ENCODE data around the gene RERE. TPM values are rescaled to one million over a fixed set of nuclear protein-coding genes. Genes with fewer than 3 reads are reported as not detected.

Gene RERE
- total and polyA plus RNA-seq, 7 donors = 38.8 to 308 (median 99.7) TPM

GRCh38 chr1:8718850-8719361, 98.5 kb downstream of the RERE start:
- Histone ChIP-seq H3K4me3 (no peak overlapping the region), H3K4me1 (peaks cover 13% of the 10 kb centered on the region), H3K27me3 (ENCODE audit: insufficient read depth in 3 of 3, low read length in 2 of 3) (no peaks in the 10 kb centered on the region), H3K9me3 (no peaks in the 10 kb centered on the region), H3K27ac (no peak overlapping the region), H3K36me3 (ENCODE audit: insufficient read depth in 1 of 2, low read depth in 1 of 2) (no peaks in the 10 kb centered on the region)
- DNase-seq = no peak
- peak in 1 of 4 donors; percentile 17 for ATAC-seq
- 29 to 40% (median 31%) methylated on average over 3 of the region's 3 CpGs for WGBS, 3 donors
- no peak for TF ChIP-seq CTCF (IDR thresholded peaks at IDR 0.05)
- intact Hi-C loops (cut with DNase I) = no loop called here

GRCh38 chr1:8717148-8717547, 100.3 kb downstream of the RERE start:
- H3K4me1 ChIP-seq = peaks cover 26% of the 10 kb centered on the region
- ATAC-seq (no peak), DNase-seq (no peak)
- no peaks in the 10 kb centered on the region for H3K36me3 ChIP-seq (ENCODE audit: insufficient read depth in 1 of 2, low read depth in 1 of 2)
- H3K9me3 ChIP-seq = no peaks in the 10 kb centered on the region
- intact Hi-C loops (cut with DNase I) = no loop called here
- 81 to 87% (median 87%) methylated on average over 3 of the region's 3 CpGs for WGBS, 3 donors
- no peak overlapping the region for H3K4me3 ChIP-seq
- no peak overlapping the region for H3K27ac ChIP-seq
- H3K27me3 ChIP-seq (ENCODE audit: insufficient read depth in 3 of 3, low read length in 2 of 3) = no peaks in the 10 kb centered on the region
- no peak for TF ChIP-seq CTCF (IDR thresholded peaks at IDR 0.05)

GRCh38 chr1:8716238-8716637, 101.2 kb downstream of the RERE start:
- TF ChIP-seq CTCF (IDR thresholded peaks at IDR 0.05) = no peak
- DNase-seq = no peak
- H3K27me3 ChIP-seq (ENCODE audit: insufficient read depth in 3 of 3, low read length in 2 of 3) = no peaks in the 10 kb centered on the region
- 85 to 100% (median 100%) methylated on average over 1 of the region's 1 CpG for WGBS, 3 donors
- peaks cover 28% of the 10 kb centered on the region for H3K4me1 ChIP-seq
- intact Hi-C loops (cut with DNase I) = no loop called here
- H3K27ac ChIP-seq = no peak overlapping the region
- H3K9me3 ChIP-seq = no peaks in the 10 kb centered on the region
- no peak overlapping the region for H3K4me3 ChIP-seq
- ATAC-seq = no peak
- no peaks in the 10 kb centered on the region for H3K36me3 ChIP-seq (ENCODE audit: insufficient read depth in 1 of 2, low read depth in 1 of 2)

- DNase-seq (no peak), ATAC-seq (no peak)
- 86 to 96% (median 92%) methylated on average over 3 of the region's 3 CpGs for WGBS, 3 donors
- no peaks in the 10 kb centered on the region for H3K9me3 ChIP-seq
- intact Hi-C loops (cut with DNase I) = no loop called here
- no peak overlapping the region for H3K4me3 ChIP-seq
- peaks cover 28% of the 10 kb centered on the region for H3K4me1 ChIP-seq
- no peak overlapping the region for H3K27ac ChIP-seq
- no peaks in the 10 kb centered on the region for H3K36me3 ChIP-seq (ENCODE audit: insufficient read depth in 1 of 2, low read depth in 1 of 2)
- TF ChIP-seq CTCF (IDR thresholded peaks at IDR 0.05) = no peak
- no peaks in the 10 kb centered on the region for H3K27me3 ChIP-seq (ENCODE audit: insufficient read depth in 3 of 3, low read length in 2 of 3)
Observed at GRCh38 chr1:8714173-8714572, 103.3 kb downstream of the RERE start.
